ENCODE data around the gene OR8G1. TPM values are rescaled to one million over a fixed set of nuclear protein-coding genes. Genes with fewer than 3 reads are reported as not detected.

OR8G1 gene
- total and polyA plus RNA-seq, 2 of the 8 experiments (the other 6 are each of a cell fraction or from before 2014, with no cell fraction given), result not detected

- TF ChIP-seq GTF2F1 (IDR thresholded peaks at IDR 0.05; ENCODE audit: borderline replicate concordance, low read depth, low read length), result no peak
- TF ChIP-seq CHD1 (IDR thresholded peaks at IDR 0.05; ENCODE audit: low read depth, low read length), result no peak
- TF ChIP-seq, protein P1, sequence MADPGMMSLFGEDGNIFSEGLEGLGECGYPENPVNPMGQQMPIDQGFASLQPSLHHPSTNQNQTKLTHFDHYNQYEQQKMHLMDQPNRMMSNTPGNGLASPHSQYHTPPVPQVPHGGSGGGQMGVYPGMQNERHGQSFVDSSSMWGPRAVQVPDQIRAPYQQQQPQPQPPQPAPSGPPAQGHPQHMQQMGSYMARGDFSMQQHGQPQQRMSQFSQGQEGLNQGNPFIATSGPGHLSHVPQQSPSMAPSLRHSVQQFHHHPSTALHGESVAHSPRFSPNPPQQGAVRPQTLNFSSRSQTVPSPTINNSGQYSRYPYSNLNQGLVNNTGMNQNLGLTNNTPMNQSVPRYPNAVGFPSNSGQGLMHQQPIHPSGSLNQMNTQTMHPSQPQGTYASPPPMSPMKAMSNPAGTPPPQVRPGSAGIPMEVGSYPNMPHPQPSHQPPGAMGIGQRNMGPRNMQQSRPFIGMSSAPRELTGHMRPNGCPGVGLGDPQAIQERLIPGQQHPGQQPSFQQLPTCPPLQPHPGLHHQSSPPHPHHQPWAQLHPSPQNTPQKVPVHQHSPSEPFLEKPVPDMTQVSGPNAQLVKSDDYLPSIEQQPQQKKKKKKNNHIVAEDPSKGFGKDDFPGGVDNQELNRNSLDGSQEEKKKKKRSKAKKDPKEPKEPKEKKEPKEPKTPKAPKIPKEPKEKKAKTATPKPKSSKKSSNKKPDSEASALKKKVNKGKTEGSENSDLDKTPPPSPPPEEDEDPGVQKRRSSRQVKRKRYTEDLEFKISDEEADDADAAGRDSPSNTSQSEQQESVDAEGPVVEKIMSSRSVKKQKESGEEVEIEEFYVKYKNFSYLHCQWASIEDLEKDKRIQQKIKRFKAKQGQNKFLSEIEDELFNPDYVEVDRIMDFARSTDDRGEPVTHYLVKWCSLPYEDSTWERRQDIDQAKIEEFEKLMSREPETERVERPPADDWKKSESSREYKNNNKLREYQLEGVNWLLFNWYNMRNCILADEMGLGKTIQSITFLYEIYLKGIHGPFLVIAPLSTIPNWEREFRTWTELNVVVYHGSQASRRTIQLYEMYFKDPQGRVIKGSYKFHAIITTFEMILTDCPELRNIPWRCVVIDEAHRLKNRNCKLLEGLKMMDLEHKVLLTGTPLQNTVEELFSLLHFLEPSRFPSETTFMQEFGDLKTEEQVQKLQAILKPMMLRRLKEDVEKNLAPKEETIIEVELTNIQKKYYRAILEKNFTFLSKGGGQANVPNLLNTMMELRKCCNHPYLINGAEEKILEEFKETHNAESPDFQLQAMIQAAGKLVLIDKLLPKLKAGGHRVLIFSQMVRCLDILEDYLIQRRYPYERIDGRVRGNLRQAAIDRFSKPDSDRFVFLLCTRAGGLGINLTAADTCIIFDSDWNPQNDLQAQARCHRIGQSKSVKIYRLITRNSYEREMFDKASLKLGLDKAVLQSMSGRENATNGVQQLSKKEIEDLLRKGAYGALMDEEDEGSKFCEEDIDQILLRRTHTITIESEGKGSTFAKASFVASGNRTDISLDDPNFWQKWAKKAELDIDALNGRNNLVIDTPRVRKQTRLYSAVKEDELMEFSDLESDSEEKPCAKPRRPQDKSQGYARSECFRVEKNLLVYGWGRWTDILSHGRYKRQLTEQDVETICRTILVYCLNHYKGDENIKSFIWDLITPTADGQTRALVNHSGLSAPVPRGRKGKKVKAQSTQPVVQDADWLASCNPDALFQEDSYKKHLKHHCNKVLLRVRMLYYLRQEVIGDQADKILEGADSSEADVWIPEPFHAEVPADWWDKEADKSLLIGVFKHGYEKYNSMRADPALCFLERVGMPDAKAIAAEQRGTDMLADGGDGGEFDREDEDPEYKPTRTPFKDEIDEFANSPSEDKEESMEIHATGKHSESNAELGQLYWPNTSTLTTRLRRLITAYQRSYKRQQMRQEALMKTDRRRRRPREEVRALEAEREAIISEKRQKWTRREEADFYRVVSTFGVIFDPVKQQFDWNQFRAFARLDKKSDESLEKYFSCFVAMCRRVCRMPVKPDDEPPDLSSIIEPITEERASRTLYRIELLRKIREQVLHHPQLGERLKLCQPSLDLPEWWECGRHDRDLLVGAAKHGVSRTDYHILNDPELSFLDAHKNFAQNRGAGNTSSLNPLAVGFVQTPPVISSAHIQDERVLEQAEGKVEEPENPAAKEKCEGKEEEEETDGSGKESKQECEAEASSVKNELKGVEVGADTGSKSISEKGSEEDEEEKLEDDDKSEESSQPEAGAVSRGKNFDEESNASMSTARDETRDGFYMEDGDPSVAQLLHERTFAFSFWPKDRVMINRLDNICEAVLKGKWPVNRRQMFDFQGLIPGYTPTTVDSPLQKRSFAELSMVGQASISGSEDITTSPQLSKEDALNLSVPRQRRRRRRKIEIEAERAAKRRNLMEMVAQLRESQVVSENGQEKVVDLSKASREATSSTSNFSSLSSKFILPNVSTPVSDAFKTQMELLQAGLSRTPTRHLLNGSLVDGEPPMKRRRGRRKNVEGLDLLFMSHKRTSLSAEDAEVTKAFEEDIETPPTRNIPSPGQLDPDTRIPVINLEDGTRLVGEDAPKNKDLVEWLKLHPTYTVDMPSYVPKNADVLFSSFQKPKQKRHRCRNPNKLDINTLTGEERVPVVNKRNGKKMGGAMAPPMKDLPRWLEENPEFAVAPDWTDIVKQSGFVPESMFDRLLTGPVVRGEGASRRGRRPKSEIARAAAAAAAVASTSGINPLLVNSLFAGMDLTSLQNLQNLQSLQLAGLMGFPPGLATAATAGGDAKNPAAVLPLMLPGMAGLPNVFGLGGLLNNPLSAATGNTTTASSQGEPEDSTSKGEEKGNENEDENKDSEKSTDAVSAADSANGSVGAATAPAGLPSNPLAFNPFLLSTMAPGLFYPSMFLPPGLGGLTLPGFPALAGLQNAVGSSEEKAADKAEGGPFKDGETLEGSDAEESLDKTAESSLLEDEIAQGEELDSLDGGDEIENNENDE (IDR thresholded peaks at IDR 0.05; ENCODE audit: insufficient replicate concordance, low read length), result no peak
- no peak for TF ChIP-seq BCL11A (IDR thresholded peaks at IDR 0.05; ENCODE audit: low read depth in 2 of 2, low read length in 2 of 2)
- no peak for TF ChIP-seq SIN3A (conservative IDR thresholded peaks at IDR 0.05 in 1 of 2, IDR thresholded peaks at IDR 0.05 in 1 of 2; ENCODE audit: low read depth in 1 of 2, low read length in 2 of 2)
- TF ChIP-seq EP300 (IDR thresholded peaks at IDR 0.05; ENCODE audit: borderline replicate concordance in 1 of 2, low read depth in 2 of 2, low read length in 2 of 2), result no peak
- no peak for TF ChIP-seq TAF7 (optimal IDR thresholded peaks at IDR 0.05; ENCODE audit: borderline replicate concordance, low read depth, low read length)
- TF ChIP-seq RFX5 (IDR thresholded peaks at IDR 0.05; ENCODE audit: borderline replicate concordance, low read depth, low read length), result no peak
These were observed 45.6 kb upstream of the OR8G1 start (continued) for GRCh38 chr11:124195189-124195734.

Data from H1 (cell line).